Astrocyte (in vitro differentiated cells and primary cell): Measurements from ENCODE around the gene WFDC5. TPM values are rescaled to one million over a fixed set of nuclear protein-coding genes. Genes with fewer than 3 reads are reported as not detected.
A peak's percentile ranks its signal among the peaks of the same experiment; 100 is the strongest.

Experiments used
- DNase-seq: peaks from one replicate; pipeline ENCODE4 v3.0.0-alpha.2; 2010; ENCODE audit warnings: low read depth
- FAIRE-seq: peaks from 2 replicates; lab custom pipeline; 2011; peaks lifted over from hg19 to GRCh38; lab: Jason Lieb, UNC
- H2AFZ ChIP-seq: 2 replicates; pipeline ENCODE4 v1.6.0; 2012; ENCODE audit warnings: low read depth, low read length, inconsistent platforms
- H3K27ac ChIP-seq: 2 replicates; pipeline ENCODE4 v1.5.1; 2011; ENCODE audit warnings: low read depth, low read length, inconsistent platforms
- H3K27me3 ChIP-seq: 2 replicates; pipeline ENCODE4 v1.6.0; 2011; ENCODE audit warnings: low read length, inconsistent platforms; ENCODE audit not compliant: insufficient read depth
- H3K36me3 ChIP-seq: 2 replicates; pipeline ENCODE4 v1.5.1; 2011; ENCODE audit warnings: low read length, inconsistent platforms; ENCODE audit not compliant: insufficient read depth
- H3K4me1 ChIP-seq: 2 replicates; pipeline ENCODE4 v1.5.1; 2011; ENCODE audit warnings: low read length, inconsistent platforms; ENCODE audit not compliant: insufficient read depth
- H3K4me2 ChIP-seq: 2 replicates; pipeline ENCODE4 v1.6.0; 2012; ENCODE audit warnings: low read length, inconsistent platforms
- H3K4me3 ChIP-seq: 2 replicates; pipeline ENCODE4 v1.5.1; 2011; ENCODE audit warnings: low read depth, mild to moderate bottlenecking, low read length, inconsistent platforms; ENCODE audit not compliant: insufficient read depth
- H3K79me2 ChIP-seq: 2 replicates; pipeline ENCODE4 v1.6.0; 2012; ENCODE audit warnings: mild to moderate bottlenecking, low read length, inconsistent platforms; ENCODE audit not compliant: insufficient read depth
- H3K9ac ChIP-seq: 2 replicates; pipeline ENCODE4 v1.6.0; 2012; ENCODE audit warnings: mild to moderate bottlenecking, low read length, inconsistent platforms
- H3K9me3 ChIP-seq: 2 replicates; pipeline ENCODE4 v1.5.1; 2012; ENCODE audit warnings: low read depth, mild to moderate bottlenecking, low read length, inconsistent platforms; ENCODE audit not compliant: insufficient read depth
- H4K20me1 ChIP-seq: 2 replicates; pipeline ENCODE4 v1.6.0; 2012; ENCODE audit warnings: low read length, inconsistent platforms; ENCODE audit not compliant: insufficient read depth
- H3K27ac Mint-ChIP-seq: one replicate; pipeline ENCODE4 v1.8.0; 2021; ENCODE audit warnings: mild to moderate bottlenecking, mixed read lengths; ENCODE audit not compliant: unreplicated experiment
- H3K27me3 Mint-ChIP-seq: one replicate; pipeline ENCODE4 v1.8.0; 2021; ENCODE audit warnings: low read depth, mixed read lengths; ENCODE audit not compliant: unreplicated experiment
- H3K36me3 Mint-ChIP-seq: one replicate; pipeline ENCODE4 v1.8.0; 2021; ENCODE audit warnings: low read depth, mixed read lengths; ENCODE audit not compliant: unreplicated experiment
- H3K4me1 Mint-ChIP-seq: one replicate; pipeline ENCODE4 v1.8.0; 2021; ENCODE audit warnings: low read depth, mixed read lengths; ENCODE audit not compliant: unreplicated experiment
- H3K4me3 Mint-ChIP-seq: one replicate; pipeline ENCODE4 v1.8.0; 2021; ENCODE audit warnings: mild to moderate bottlenecking, moderate library complexity, mixed read lengths; ENCODE audit not compliant: unreplicated experiment
- H3K9me3 Mint-ChIP-seq: one replicate; pipeline ENCODE4 v1.8.0; 2021; ENCODE audit warnings: mild to moderate bottlenecking, mixed read lengths; ENCODE audit not compliant: unreplicated experiment
- CTCF ChIP-seq: IDR thresholded peaks from 2 replicates; pipeline ENCODE4 v1.5.1; 2011; ENCODE audit warnings: low read depth, mild to moderate bottlenecking, inconsistent platforms, low read length, moderate library complexity; ENCODE audit not compliant: insufficient read depth
- EZH2 ChIP-seq: IDR thresholded peaks from 2 replicates; pipeline ENCODE4 v1.6.1; 2012; ENCODE audit warnings: mild to moderate bottlenecking, low read length, inconsistent platforms; ENCODE audit not compliant: insufficient read depth
- total RNA-seq: library from RNA; stranded (reverse); gene quantifications from 2 replicates; pipeline ENCODE4 v1.2.1, GENCODE V29; 2021

WFDC5 gene
- total RNA-seq, 1 donor from 2014 or later: not detected

- Histone ChIP-seq H3K4me3 (no peak overlapping the region), H3K36me3 (peaks cover 9% of the 10 kb centered on the region), H3K79me2 (no peaks in the 10 kb centered on the region), H2AFZ (no peak overlapping the region), H3K4me2 (no peak overlapping the region), H3K27me3 (no peaks in the 10 kb centered on the region), H4K20me1 (no peaks in the 10 kb centered on the region), H3K27ac (no peak overlapping the region), H3K4me1 (no peaks in the 10 kb centered on the region), H3K9me3 (no peaks in the 10 kb centered on the region), H3K9ac (no peak overlapping the region)
- Mint-ChIP-seq H3K4me3 (no peak overlapping the region), H3K27me3 (no peaks in the 10 kb centered on the region), H3K9me3 (peaks cover 2% of the 10 kb centered on the region), H3K4me1 (peaks cover 11% of the 10 kb centered on the region), H3K27ac (no peak overlapping the region), H3K36me3 (peaks cover 21% of the 10 kb centered on the region)
- no peak for FAIRE-seq
- TF ChIP-seq EZH2 (no peak), CTCF (no peak)
- no peak for DNase-seq
Measured at GRCh38 chr20:45077559-45077958, 37.4 kb downstream of the WFDC5 start.

GRCh38 chr20:45073221-45073620, 41.8 kb downstream of the WFDC5 start:
- Mint-ChIP-seq H3K36me3 (peaks cover 15% of the 10 kb centered on the region), H3K4me1 (peaks cover 17% of the 10 kb centered on the region), H3K27me3 (no peaks in the 10 kb centered on the region), H3K9me3 (peaks cover 9% of the 10 kb centered on the region), H3K27ac (peak overlapping the region; percentile 7), H3K4me3 (no peak overlapping the region)
- Histone ChIP-seq H2AFZ (no peak overlapping the region), H4K20me1 (peaks cover 6% of the 10 kb centered on the region), H3K27me3 (no peaks in the 10 kb centered on the region), H3K4me3 (no peak overlapping the region), H3K9me3 (no peaks in the 10 kb centered on the region), H3K36me3 (peaks cover 9% of the 10 kb centered on the region), H3K4me1 (no peaks in the 10 kb centered on the region), H3K4me2 (no peak overlapping the region), H3K79me2 (no peaks in the 10 kb centered on the region), H3K27ac (no peak overlapping the region), H3K9ac (no peak overlapping the region)
- DNase-seq: peak; percentile 57
- FAIRE-seq: no peak
- no peak for TF ChIP-seq EZH2
- no peak for TF ChIP-seq CTCF

- Histone ChIP-seq H3K27me3 (no peaks in the 10 kb centered on the region), H2AFZ (no peak overlapping the region), H3K4me1 (no peaks in the 10 kb centered on the region), H4K20me1 (peaks cover 8% of the 10 kb centered on the region), H3K27ac (no peak overlapping the region), H3K36me3 (peaks cover 8% of the 10 kb centered on the region), H3K4me2 (no peak overlapping the region), H3K9ac (no peak overlapping the region), H3K4me3 (no peak overlapping the region), H3K9me3 (no peaks in the 10 kb centered on the region), H3K79me2 (no peaks in the 10 kb centered on the region)
- TF ChIP-seq EZH2 (no peak), CTCF (no peak)
- DNase-seq (no peak), FAIRE-seq (no peak)
- Mint-ChIP-seq H3K4me1 (peaks cover 19% of the 10 kb centered on the region), H3K27ac (no peak overlapping the region), H3K36me3 (peaks cover 13% of the 10 kb centered on the region), H3K27me3 (no peaks in the 10 kb centered on the region), H3K9me3 (peaks cover 9% of the 10 kb centered on the region), H3K4me3 (no peak overlapping the region)
Measured at GRCh38 chr20:45072066-45072465, 42.9 kb downstream of the WFDC5 start.
